HG03039 (cell line): Measurements from ENCODE around the gene ICAM5.
"Not testable (repeated sequence)": the region's sequence is repeated elsewhere in the genome, so short reads cannot be mapped to it uniquely, and the experiment has no call there.

ENCODE experiments used
- ATAC-seq: cut with Tn5 transposase; IDR thresholded peaks from one replicate; pipeline ENCODE4 v1.9.1; 2021; ENCODE audit warnings: mild to moderate bottlenecking, moderate library complexity; ENCODE audit not compliant: unreplicated experiment

Gene ICAM5

DNA sequence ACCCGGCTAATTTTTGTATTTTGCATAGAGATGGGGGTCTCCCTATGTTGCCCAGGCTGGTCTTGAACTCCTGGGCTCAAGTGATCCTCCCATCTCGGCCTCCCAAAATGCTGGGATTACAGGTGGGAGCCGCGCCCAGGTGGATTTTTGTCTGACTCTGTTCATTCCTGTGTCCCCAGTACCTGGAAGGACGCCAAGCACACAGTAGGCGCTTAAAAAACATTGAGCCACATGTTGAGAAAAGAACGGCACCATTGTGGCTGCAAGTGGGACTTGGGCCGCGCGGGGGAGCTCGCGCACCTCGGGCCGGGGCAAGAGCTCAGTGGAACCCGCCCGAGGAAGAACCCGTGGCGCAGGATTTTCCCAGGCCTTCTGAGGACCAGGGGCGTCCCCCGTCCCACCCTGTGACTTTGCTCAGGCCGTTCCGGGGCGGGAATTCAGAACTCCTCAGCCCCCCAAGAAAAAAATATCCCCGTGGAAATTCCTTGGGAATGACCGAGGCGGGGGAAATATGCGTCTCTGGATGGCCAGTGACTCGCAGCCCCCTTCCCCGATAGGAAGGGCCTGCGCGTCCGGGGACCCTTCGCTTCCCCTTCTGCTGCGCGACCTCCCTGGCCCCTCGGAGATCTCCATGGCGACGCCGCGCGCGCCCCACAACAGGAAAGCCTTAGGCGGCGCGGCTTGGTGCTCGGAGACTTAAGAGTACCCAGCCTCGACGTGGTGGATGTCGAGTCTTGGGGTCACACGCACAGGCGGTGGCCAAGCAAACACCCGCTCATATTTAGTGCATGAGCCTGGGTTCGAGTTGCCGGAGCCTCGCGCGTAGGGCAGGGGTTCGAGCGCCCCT is 20.2 kb upstream of the ICAM5 start:
- ATAC-seq, result no peak

DNA sequence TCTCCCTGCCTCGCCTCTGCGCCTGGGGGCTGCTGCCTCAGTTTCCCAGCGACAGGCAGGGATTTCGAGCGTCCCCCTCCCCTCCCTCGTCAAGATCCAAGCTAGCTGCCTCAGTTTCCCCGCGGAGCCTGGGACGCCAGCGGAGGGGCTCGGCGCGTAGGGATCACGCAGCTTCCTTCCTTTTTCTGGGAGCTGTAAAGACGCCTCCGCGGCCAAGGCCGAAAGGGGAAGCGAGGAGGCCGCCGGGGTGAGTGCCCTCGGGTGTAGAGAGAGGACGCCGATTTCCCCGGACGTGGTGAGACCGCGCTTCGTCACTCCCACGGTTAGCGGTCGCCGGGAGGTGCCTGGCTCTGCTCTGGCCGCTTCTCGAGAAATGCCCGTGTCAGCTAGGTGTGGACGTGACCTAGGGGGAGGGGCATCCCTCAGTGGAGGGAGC is 19.6 kb upstream of the ICAM5 start:
- no peak for ATAC-seq

DNA sequence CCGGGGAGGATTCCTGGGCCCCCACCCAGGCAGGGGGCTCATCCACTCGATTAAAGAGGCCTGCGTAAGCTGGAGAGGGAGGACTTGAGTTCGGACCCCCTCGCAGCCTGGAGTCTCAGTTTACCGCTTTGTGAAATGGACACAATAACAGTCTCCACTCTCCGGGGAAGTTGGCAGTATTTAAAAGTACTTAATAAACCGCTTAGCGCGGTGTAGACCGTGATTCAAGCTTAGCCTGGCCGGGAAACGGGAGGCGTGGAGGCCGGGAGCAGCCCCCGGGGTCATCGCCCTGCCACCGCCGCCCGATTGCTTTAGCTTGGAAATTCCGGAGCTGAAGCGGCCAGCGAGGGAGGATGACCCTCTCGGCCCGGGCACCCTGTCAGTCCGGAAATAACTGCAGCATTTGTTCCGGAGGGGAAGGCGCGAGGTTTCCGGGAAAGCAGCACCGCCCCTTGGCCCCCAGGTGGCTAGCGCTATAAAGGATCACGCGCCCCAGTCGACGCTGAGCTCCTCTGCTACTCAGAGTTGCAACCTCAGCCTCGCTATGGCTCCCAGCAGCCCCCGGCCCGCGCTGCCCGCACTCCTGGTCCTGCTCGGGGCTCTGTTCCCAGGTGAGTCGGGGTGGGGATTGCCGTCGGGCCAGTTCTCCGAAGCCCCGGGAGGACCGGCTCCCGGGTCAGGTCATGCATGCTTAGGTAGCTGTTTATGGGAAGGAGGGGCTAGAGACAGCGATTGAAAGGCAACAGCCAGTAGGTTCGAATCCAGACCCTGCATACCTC is 18.9 kb upstream of the ICAM5 start, which contains the start of gene ICAM1:
Gene ICAM1, plus strand, starts transcription at position 505 of the 779 bp plus-strand sequence. Its CDS starts 40 bp downstream, at position 545.
- peak; percentile 38 for ATAC-seq

DNA sequence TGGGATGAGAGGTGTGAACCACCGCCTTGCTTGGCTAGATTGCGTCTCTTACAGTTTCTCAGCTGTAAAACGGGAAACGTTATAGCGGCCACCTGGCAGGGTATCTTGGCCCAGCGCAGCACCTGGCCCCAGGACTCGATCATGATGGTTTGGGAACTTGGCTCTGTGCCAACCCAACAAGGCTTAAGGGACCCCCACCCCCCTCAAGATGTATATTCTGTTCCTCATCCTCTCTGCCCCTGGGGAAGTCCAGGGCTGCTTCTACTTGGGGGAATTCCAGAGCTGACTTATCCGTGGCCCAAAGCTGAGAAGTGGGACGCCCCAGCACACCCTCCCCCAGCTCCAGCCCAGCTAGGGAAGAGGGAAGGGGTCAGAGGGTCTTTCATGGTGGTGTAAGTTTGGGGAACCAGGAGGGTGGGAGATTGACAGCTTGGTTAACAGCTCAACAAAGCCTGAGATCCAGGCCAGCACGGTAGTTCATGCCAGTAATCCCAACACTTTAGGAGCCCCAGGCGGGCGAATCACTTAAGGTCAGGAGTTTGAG is 18.1 kb upstream of the ICAM5 start:
- ATAC-seq, result no peak

DNA sequence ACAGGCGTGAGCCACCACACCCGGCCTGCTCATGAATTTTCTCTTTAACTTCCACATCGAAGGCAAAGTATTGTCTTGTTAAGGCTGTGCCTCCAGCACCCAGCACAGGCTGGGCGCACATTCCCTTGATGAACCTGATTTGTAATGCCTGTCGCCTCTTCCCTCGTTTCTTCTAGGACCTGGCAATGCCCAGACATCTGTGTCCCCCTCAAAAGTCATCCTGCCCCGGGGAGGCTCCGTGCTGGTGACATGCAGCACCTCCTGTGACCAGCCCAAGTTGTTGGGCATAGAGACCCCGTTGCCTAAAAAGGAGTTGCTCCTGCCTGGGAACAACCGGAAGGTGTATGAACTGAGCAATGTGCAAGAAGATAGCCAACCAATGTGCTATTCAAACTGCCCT is 15.2 kb upstream of the ICAM5 start:
- no peak for ATAC-seq

DNA sequence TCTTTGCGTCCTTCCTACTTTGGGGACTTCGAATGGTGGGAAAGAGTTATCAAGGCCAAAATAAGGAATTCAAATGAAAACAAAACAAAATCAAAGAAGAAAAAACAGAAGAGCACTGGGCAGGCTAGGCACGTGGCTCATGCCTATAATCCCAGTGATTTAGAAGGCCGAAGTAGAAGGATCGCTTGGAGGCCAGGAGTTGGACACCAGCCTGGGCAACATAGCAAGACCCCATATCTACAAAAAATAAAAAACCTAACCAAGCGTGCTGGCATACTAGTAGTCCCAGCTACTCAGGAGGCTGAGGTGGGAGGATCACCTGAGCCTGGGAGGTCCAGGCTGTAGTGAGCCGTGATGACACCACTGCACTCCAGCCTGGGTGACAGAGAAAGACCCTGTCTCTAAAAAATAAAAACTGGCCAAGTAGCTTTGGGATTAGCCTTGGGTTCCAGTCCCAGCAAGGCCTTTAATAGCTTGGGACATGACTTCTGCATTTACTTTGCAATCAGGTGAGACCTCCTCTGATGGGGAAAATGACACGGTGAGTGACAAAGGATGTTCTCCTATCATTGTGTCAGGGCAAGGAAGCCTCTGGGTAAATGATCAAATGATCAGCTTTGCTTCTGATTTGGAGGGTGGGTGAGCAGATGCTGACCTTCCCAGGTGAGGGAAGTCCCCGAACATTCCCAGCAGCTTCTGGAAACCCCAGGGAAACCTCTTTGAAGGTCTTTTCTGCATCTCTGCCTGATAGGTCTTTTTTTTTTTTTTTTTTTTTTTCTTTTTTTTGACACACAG is 11.8 kb upstream of the ICAM5 start:
- ATAC-seq, result no peak

DNA sequence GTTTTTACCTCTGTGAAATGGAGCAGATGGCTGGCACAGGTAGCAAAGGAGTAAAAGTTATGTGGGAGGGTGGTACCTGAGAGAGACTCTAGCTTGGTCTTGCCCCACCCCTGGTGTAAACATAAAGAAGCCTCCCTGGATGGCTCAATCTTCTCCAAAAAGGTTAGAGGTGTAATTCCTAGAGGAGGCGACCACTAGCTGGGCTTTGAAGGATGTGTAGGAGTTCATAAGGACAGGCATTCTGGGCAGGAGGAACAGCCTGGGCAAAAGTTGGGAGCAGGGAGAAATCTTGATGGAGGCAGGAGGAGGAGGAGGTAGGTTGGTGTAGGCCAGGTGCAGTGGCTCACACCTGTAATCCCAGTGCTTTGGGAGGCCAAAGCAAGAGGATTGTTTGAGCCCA is 10.8 kb upstream of the ICAM5 start:
- ATAC-seq, result no peak

DNA sequence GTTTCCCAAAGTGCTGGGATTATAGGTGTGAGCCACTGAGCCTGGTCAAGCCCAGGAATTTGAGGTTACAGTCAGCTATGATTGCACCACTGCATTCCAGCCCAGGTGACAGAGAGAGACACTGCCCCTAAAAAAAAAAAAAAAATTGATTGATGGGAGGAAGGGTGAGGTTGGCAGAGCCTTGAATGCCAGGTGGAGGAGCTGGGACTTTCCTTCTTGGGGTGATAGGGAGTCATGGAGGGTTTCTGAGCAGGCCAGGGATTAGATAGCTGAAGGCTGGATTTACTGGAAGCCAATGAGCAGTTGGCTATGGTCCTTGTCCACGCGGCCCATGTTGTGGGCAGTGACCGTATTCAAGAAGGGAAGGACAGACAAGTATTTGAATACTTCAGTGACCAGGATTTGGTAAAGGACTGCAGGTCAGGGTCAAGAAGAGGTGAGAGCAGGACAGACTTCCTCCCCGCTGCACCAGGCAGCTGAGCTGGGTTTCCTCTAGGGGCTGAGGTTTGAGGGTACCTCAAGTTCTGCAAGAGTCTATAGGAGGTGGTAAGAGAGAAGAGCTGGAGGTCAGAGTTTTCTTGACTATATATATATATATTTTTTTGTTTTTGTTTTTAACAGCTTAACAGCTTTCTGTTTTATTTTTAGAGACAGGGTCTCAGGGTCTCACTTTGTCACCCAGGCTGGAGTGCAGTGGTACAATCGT is 9.9 kb upstream of the ICAM5 start:
- no peak for ATAC-seq

DNA sequence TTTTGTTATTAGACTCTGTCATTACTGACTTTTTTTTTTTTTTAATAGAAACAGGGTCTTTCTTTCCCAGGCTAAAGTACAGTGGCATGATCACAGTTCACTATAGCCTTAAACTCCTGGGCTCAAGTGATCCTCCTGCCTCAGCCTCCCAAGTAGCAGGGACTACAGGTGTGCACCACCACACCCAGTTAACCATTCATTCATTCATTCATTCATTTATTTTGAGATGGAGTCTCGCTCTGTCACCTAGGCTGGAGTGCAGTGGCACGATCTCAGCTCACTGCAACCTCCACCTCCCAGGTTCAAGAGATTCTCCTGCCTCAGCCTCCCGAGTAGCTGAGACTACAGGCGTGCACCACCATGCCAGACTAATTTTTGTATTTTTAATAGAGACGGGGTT is 7.7 kb upstream of the ICAM5 start:
- ATAC-seq, result not testable (repeated sequence)

DNA sequence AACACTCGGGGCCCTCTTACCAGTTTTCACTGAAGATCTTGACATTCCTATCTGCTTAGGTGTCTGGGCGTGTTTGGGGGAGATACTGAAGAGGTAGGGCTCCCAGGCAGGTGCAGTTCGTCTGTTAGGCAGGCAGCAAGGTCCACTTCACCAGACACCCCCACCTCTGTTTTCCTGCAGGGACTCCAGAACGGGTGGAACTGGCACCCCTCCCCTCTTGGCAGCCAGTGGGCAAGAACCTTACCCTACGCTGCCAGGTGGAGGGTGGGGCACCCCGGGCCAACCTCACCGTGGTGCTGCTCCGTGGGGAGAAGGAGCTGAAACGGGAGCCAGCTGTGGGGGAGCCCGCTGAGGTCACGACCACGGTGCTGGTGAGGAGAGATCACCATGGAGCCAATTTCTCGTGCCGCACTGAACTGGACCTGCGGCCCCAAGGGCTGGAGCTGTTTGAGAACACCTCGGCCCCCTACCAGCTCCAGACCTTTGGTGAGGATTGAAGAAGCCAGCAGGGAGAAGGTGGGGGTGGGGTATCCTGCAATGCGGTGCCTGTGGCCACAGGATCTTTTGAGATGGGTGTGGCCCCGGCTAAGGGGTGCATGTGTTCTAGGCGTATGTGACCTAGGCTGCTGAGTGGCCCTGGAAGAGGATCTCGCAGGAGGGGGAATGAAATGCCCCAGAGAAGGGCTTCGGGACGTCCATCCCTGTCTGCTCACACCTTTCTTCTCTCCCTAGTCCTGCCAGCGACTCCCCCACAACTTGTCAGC is 6.3 kb upstream of the ICAM5 start:
- ATAC-seq, result no peak

DNA sequence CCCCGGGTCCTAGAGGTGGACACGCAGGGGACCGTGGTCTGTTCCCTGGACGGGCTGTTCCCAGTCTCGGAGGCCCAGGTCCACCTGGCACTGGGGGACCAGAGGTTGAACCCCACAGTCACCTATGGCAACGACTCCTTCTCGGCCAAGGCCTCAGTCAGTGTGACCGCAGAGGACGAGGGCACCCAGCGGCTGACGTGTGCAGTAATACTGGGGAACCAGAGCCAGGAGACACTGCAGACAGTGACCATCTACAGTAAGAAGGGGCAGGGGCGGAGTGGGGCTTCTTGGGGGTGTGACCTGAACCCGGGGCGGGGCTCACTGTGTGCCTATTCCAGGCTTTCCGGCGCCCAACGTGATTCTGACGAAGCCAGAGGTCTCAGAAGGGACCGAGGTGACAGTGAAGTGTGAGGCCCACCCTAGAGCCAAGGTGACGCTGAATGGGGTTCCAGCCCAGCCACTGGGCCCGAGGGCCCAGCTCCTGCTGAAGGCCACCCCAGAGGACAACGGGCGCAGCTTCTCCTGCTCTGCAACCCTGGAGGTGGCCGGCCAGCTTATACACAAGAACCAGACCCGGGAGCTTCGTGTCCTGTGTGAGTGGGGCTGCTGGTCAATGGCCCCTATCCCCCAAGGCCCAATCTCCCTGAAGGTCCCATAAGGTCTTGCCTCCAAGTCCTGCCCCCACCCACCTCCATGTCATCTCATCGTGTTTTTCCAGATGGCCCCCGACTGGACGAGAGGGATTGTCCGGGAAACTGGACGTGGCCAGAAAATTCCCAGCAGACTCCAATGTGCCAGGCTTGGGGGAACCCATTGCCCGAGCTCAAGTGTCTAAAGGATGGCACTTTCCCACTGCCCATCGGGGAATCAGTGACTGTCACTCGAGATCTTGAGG is 5.4 kb upstream of the ICAM5 start:
- no peak for ATAC-seq

DNA sequence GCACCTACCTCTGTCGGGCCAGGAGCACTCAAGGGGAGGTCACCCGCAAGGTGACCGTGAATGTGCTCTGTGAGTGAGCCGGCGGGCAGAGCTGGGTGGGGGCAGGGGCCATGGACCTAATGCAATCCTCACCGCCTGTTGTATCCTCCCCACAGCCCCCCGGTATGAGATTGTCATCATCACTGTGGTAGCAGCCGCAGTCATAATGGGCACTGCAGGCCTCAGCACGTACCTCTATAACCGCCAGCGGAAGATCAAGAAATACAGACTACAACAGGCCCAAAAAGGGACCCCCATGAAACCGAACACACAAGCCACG is 4.8 kb upstream of the ICAM5 start:
- ATAC-seq, result no peak

DNA sequence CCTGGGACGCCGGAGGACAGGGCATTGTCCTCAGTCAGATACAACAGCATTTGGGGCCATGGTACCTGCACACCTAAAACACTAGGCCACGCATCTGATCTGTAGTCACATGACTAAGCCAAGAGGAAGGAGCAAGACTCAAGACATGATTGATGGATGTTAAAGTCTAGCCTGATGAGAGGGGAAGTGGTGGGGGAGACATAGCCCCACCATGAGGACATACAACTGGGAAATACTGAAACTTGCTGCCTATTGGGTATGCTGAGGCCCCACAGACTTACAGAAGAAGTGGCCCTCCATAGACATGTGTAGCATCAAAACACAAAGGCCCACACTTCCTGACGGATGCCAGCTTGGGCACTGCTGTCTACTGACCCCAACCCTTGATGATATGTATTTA is 4.4 kb upstream of the ICAM5 start:
- ATAC-seq, result no peak

DNA sequence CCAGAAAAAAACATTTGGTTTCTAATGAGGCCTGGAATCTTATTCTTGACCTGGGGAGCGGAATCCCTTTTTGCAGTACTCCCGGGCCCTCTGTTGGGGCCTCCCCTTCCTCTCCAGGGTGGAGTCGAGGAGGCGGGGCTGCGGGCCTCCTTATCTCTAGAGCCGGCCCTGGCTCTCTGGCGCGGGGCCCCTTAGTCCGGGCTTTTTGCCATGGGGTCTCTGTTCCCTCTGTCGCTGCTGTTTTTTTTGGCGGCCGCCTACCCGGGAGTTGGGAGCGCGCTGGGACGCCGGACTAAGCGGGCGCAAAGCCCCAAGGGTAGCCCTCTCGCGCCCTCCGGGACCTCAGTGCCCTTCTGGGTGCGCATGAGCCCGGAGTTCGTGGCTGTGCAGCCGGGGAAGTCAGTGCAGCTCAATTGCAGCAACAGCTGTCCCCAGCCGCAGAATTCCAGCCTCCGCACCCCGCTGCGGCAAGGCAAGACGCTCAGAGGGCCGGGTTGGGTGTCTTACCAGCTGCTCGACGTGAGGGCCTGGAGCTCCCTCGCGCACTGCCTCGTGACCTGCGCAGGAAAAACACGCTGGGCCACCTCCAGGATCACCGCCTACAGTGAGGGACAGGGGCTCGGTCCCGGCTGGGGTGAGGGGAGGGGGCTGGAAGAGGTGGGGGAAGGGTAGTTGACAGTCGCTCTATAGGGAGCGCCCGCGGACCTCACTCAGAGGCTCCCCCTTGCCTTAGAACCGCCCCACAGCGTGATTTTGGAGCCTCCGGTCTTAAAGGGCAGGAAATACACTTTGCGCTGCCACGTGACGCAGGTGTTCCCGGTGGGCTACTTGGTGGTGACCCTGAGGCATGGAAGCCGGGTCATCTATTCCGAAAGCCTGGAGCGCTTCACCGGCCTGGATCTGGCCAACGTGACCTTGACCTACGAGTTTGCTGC is 2.7 kb upstream of the ICAM5 start, which contains the start of gene ICAM4:
Gene ICAM4, plus strand, starts transcription at position 153 of the 935 bp plus-strand sequence. Its CDS starts 58 bp downstream, at position 211.
- ATAC-seq, result no peak

DNA sequence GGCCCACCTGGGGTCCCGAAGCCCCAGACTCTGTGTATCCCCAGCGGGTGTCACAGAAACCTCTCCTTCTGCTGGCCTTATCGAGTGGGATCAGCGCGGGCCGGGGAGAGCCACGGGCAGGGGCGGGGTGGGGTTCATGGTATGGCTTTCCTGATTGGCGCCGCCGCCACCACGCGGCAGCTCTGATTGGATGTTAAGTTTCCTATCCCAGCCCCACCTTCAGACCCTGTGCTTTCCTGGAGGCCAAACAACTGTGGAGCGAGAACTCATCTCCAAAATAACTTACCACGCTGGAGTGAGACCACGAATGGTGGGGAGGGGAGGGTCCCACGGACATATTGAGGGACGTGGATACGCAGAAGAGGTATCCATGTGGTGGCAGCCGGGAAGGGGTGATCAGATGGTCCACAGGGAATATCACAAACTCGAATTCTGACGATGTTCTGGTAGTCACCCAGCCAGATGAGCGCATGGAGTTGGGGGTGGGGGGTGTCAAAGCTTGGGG is 1.0 kb upstream of the ICAM5 start:
- no peak for ATAC-seq

DNA sequence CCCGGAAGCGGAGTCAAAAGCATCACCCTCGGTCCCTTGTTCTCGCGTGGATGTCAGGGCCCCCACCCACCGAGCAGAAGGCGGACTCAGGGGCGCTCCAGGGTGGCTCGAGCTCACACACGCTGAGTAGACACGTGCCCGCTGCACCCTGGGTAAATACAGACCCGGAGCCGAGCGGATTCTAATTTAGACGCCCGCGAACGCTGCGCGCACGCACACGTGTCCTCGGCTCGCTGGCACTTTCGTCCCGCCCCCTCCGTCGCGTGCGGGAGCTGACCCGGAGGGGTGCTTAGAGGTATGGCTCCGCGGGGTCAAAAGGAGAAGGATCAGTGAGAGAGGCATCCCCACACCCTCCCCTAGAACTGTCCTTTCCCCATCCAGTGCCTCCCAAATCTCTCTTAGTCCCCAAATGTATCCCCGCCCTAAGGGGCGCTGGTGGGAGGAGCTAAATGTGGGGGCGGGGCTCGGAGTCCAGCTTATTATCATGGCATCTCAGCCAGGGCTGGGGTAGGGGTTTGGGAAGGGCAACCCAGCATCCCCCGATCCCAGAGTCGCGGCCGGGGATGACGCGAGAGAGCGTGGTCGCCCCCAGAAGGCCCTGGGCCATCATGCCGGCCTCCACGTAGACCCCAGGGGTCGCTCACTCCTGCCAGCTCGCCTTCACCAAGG is 451 bp upstream of the ICAM5 start:
- ATAC-seq, result no peak

DNA sequence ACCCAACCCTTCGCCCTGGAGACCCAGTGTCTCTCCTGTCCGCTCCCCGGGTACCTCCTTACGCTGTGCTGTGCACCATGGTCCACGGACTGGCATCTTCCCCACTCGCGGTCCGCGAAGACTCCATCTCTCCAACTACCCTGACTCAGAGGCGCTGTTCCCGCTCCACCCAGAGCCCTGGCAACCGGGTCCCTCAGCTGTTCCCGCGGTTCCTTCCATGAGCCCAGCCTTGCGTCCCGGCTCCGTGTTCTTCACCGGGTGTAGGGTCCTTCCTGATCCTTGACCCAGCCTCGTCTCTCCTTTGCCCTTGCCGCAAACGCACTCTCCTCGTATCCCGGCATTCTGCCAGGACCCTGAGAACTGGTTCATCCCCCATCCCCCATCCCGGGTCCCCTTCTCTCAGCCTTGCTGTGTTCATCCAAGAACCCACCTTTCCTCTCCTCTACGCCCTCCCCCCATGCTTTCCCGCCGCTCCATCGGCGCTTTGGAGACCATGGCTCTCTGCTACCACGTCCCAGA is 664 bp downstream of the ICAM5 start:
- no peak for ATAC-seq
